Esophagus muscularis mucosa (tissue), 4 donors: ENCODE data around the gene TEX2.

Experiments
- CTCF ChIP-seq, 3 experiments: fragments of 200-600 bp in 2 of 3; fragments of 450-650 bp in 1 of 3; sonication (generic) in 2 of 3; IDR thresholded peaks; one replicate each; pipeline ENCODE4 v1.5.1; 2017 to 2019; ENCODE audit warnings: antibody characterized with exemption in 3 of 3, mild to moderate bottlenecking in 2 of 3, moderate library complexity in 1 of 3
- EP300 ChIP-seq: sonication (generic); formaldehyde crosslinking; IDR thresholded peaks from one replicate; pipeline ENCODE4 v1.6.1; 2017; ENCODE audit warnings: antibody characterized with exemption
- POLR2A ChIP-seq: fragments of 450-650 bp; IDR thresholded peaks from one replicate; pipeline ENCODE4 v1.6.1; 2017; ENCODE audit warnings: antibody characterized with exemption, moderate library complexity, mild to moderate bottlenecking, low read depth
- POLR2AphosphoS5 ChIP-seq, 2 donors: sonication (generic); formaldehyde crosslinking; IDR thresholded peaks; one replicate each; pipeline ENCODE4 v1.6.1; 2017; ENCODE audit warnings: antibody characterized with exemption in 2 of 2

- TF ChIP-seq CTCF (IDR thresholded peaks at IDR 0.05) (no peak), POLR2AphosphoS5 (IDR thresholded peaks at IDR 0.05) (peak in 1 of 2 donors; percentile 20), POLR2A (no peak), EP300 (no peak)
Observed at GRCh38 chr17:64174686-64175456, 88.2 kb downstream of the TEX2 start.
